A673 (cell line): Measurements from ENCODE around the gene TMEM130. TPM values are rescaled to one million over a fixed set of nuclear protein-coding genes. Genes with fewer than 3 reads are reported as not detected.

Source experiments
- BruUV-seq: library from RNA; stranded (reverse); fragments of 400-500 nt; replicated peaks from 2 replicates; lab custom pipeline; 2021; lab: Mats Ljungman, UMichigan
- CTCF ChIA-PET: fragments of 300-600 bp; sonication (Branson Sonifier 250); formaldehyde crosslinking; loops from one replicate; lab custom pipeline; 2022; ENCODE audit warnings: antibody characterized with exemption; lab: Charles Lee
- POLR2A ChIA-PET: fragments of 300-600 bp; sonication (Branson Sonifier 250); formaldehyde crosslinking; loops from one replicate; lab custom pipeline; 2022; ENCODE audit warnings: antibody characterized with exemption; ENCODE audit not compliant: low non-redundant PET; lab: Charles Lee
- DNase-seq: peaks from one replicate; pipeline ENCODE4 v3.0.0-alpha.2; 2015; ENCODE audit warnings: low spot score
- H3K27ac ChIP-seq: fragments of 200-600 bp; sonication (generic); 2 replicates; pipeline ENCODE4 v1.5.1; 2016; ENCODE audit warnings: mixed run types, low read depth, mild to moderate bottlenecking, mixed read lengths, antibody characterized with exemption, low read length; ENCODE audit not compliant: poor library complexity, severe bottlenecking
- H3K27me3 ChIP-seq: fragments of 200-600 bp; sonication (generic); replicated peaks from 2 replicates; pipeline ENCODE4 v1.6.1; 2017; ENCODE audit warnings: mixed run types, low read depth, mild to moderate bottlenecking, mixed read lengths, antibody characterized with exemption, low read length; ENCODE audit not compliant: insufficient read depth, poor library complexity
- H3K36me3 ChIP-seq: fragments of 200-600 bp; sonication (generic); 2 replicates; pipeline ENCODE4 v1.6.1; 2016; ENCODE audit warnings: mixed run types, mild to moderate bottlenecking, mixed read lengths, antibody characterized with exemption, low read length; ENCODE audit not compliant: insufficient read depth, poor library complexity, severe bottlenecking
- H3K4me1 ChIP-seq: fragments of 200-600 bp; sonication (generic); 2 replicates; pipeline ENCODE4 v1.6.1; 2017; ENCODE audit warnings: mixed run types, mild to moderate bottlenecking, mixed read lengths, antibody characterized with exemption, low read length; ENCODE audit not compliant: insufficient read depth, poor library complexity, severe bottlenecking
- H3K4me3 ChIP-seq: fragments of 200-600 bp; sonication (generic); 2 replicates; pipeline ENCODE4 v1.5.1; 2016; ENCODE audit warnings: low read depth, mixed run types, mild to moderate bottlenecking, mixed read lengths, low read length; ENCODE audit not compliant: poor library complexity, severe bottlenecking
- H3K9me3 ChIP-seq: fragments of 200-600 bp; sonication (generic); 2 replicates; pipeline ENCODE4 v1.6.1; 2016; ENCODE audit warnings: mixed run types, low read depth, mild to moderate bottlenecking, mixed read lengths, antibody characterized with exemption, low read length; ENCODE audit not compliant: poor library complexity, severe bottlenecking
- CTCF ChIP-seq: fragments of 300-800, 200-600 bp; sonication (generic); conservative IDR thresholded peaks from 2 replicates; pipeline ENCODE4 v1.5.1; 2017; ENCODE audit warnings: low read depth, mild to moderate bottlenecking, antibody characterized with exemption, low read length, moderate library complexity, mixed read lengths
- EZH2 ChIP-seq: fragments of 200-600 bp; sonication (generic); IDR thresholded peaks from 2 replicates; pipeline ENCODE4 v1.6.1; 2017; ENCODE audit warnings: borderline replicate concordance, low read depth, mild to moderate bottlenecking, mixed read lengths, antibody characterized with exemption, low read length; ENCODE audit not compliant: poor library complexity, severe bottlenecking
- intact Hi-C: fragments of 100-400 bp; cut with micrococcal nuclease; formaldehyde crosslinking; loops from one replicate; pipeline ENCODE4 v1.10.0; 2022; ENCODE audit not compliant: unreplicated experiment
- total RNA-seq: library from RNA; stranded (reverse); gene quantifications from 2 replicates; pipeline ENCODE4 v1.2.3, GENCODE V29; 2021

Gene TMEM130
- total RNA-seq, 1 experiment from 2014 or later: not detected

- intact Hi-C loops: no loop called here
- no peaks in the 10 kb centered on the region for H3K36me3 ChIP-seq
These were observed 41.4 kb downstream of the TMEM130 start for GRCh38 chr7:98828368-98828767.

DNA sequence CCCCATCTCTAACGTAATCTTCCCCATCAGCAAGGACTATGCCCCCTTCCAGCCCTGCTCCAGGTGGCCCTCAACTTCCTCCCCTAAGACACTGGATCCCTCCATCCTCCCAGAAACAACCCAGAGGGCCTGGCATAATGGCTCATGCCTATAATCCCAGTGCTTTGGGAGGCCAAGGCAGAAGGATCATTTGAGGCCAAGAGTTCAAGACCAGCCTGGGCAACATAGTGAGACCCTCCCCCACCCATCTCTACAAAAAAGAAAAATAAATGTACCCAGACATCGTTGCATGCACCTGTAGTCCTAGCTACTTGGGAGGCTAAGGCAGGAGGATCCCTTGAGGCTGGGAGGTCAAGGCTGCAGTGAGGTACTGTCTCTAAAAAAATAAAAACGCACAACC, 42.6 kb downstream of the TMEM130 start:
- CTCF ChIA-PET: no interaction called here
- Histone ChIP-seq H3K4me1 (no peaks in the 10 kb centered on the region), H3K27ac (no peak overlapping the region), H3K4me3 (no peak overlapping the region), H3K9me3 (no peaks in the 10 kb centered on the region), H3K36me3 (no peaks in the 10 kb centered on the region), H3K27me3 (no peaks in the 10 kb centered on the region)
- intact Hi-C loops: no loop called here
- DNase-seq: no peak
- BruUV-seq: no TSS peak
- POLR2A ChIA-PET: interaction anchor here (0.5 kb wide), 1 partner anchor 190 kb away, joined by 3 read pairs; no protein-coding TSS in a partner anchor
- TF ChIP-seq EZH2: no peak
- no peak for TF ChIP-seq CTCF

More at GRCh38 chr7:98828368-98828767, 41.4 kb downstream of the TMEM130 start:
- no peaks in the 10 kb centered on the region for H3K27me3 ChIP-seq
- no TSS peak for BruUV-seq
- no peak overlapping the region for H3K4me3 ChIP-seq
- no peak for DNase-seq
- CTCF ChIA-PET: no interaction called here
- TF ChIP-seq CTCF (no peak), EZH2 (no peak)
- POLR2A ChIA-PET: no interaction called here
- no peaks in the 10 kb centered on the region for H3K4me1 ChIP-seq
- H3K9me3 ChIP-seq: no peaks in the 10 kb centered on the region
- H3K27ac ChIP-seq: no peak overlapping the region

DNA sequence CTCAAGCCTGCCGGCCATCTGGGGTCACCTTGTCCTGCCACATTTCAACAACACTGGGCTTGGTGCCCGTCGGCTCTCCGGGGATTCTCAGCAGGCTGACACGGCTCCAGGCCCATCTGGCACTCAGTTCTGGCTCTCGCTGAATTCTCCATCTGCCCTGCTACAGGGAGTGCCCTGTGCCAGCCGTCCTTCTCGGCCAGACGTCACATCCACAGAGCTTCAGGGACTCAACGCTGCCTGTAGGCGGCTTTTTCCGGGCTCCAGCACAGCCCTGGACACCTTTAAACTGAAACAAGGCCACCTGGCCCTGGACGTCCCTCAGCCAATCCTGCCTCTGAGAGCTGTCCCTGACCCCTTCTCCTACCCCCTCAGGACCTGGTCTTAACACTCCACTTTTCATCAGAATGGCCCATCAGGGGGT, 43.0 kb downstream of the TMEM130 start:
- Histone ChIP-seq H3K36me3 (no peaks in the 10 kb centered on the region), H3K27me3 (no peaks in the 10 kb centered on the region), H3K27ac (no peak overlapping the region), H3K9me3 (no peaks in the 10 kb centered on the region), H3K4me1 (no peaks in the 10 kb centered on the region), H3K4me3 (no peak overlapping the region)
- no peak for TF ChIP-seq EZH2
- no peak for TF ChIP-seq CTCF
- ChIA-PET POLR2A (no interaction called here), CTCF (no interaction called here)
- intact Hi-C loops: no loop called here
- DNase-seq: no peak
- no TSS peak for BruUV-seq
